Gastrocnemius medialis (tissue), 4 donors: ENCODE data around the gene ZNF467. TPM values are rescaled to one million over a fixed set of nuclear protein-coding genes. Genes with fewer than 3 reads are reported as not detected.

Source experiments
- ATAC-seq, 2 donors: fragments of 150-250 bp; one replicate each; pipeline ENCODE4 v1.9.1; 2016
- DNase-seq, 2 donors: peaks; one replicate each; pipeline ENCODE4 v3.0.0-alpha.2; 2019
- H3K27ac ChIP-seq, 4 donors: fragments of 200-600 bp; sonication (generic); 1 replicate in 1 of 4; 2 replicates in 3 of 4; pipeline ENCODE4 v1.5.1; 2016 to 2018; ENCODE audit warnings: mild to moderate bottlenecking in 2 of 4, moderate library complexity in 1 of 4
- H3K27me3 ChIP-seq, 3 donors: fragments of 200-600 bp; sonication (generic) in 2 of 3; 1 replicate in 1 of 3; 2 replicates in 2 of 3; pipeline versions ENCODE4 v1.5.1 to v1.6.0; 2016 to 2019; ENCODE audit warnings: mild to moderate bottlenecking in 1 of 3, moderate library complexity in 1 of 3
- H3K36me3 ChIP-seq, 2 donors: fragments of 200-600 bp; sonication (generic) in 1 of 2; one replicate each; pipeline ENCODE4 v1.5.1; 2017 to 2018
- H3K4me1 ChIP-seq, 2 donors: fragments of 200-600 bp; sonication (generic) in 1 of 2; one replicate each; pipeline ENCODE4 v1.5.1; 2016 to 2017; ENCODE audit warnings: mild to moderate bottlenecking in 2 of 2
- H3K4me3 ChIP-seq, 4 donors: fragments of 200-600 bp; sonication (generic) in 3 of 4; 1 replicate in 1 of 4; 2 replicates in 3 of 4; pipeline ENCODE4 v1.5.1; 2016 to 2019; ENCODE audit warnings: mild to moderate bottlenecking in 2 of 4
- H3K9me3 ChIP-seq, 3 donors: fragments of 200-600 bp; sonication (generic) in 2 of 3; 1 replicate in 1 of 3; 2 replicates in 2 of 3; pipeline ENCODE4 v1.5.1; 2016 to 2019
- CTCF ChIP-seq, 5 experiments: fragments of 450-650 bp in 3 of 5; fragments of 200-600 bp in 2 of 5; sonication (generic) in 2 of 5; IDR thresholded peaks in 4 of 5; conservative IDR thresholded peaks in 1 of 5; 1 replicate in 4 of 5; 2 replicates in 1 of 5; pipeline ENCODE4 v1.5.1; 2016 to 2019; ENCODE audit warnings: antibody characterized with exemption in 5 of 5, mild to moderate bottlenecking in 3 of 5, moderate library complexity in 3 of 5
- POLR2A ChIP-seq, 2 donors: fragments of 450-650 bp; IDR thresholded peaks; one replicate each; pipeline ENCODE4 v1.6.1; 2017; ENCODE audit warnings: antibody characterized with exemption in 2 of 2, mild to moderate bottlenecking in 2 of 2, moderate library complexity in 2 of 2
- in situ Hi-C, 4 donors: fragments of 200-750 bp; cut with MboI; loops; one replicate each; pipeline versions ENCODE4 v1.15.0 to v1.8.0; 2017; ENCODE audit warnings: low sequenced_read_pairs in 4 of 4
- intact Hi-C: fragments of 100-400 bp; cut with DNase I; formaldehyde crosslinking; loops from one replicate; pipeline ENCODE4 v1.15.1; 2023; ENCODE audit warnings: low total_unique reads
- total RNA-seq, 4 donors: library from RNA; depleted of rRNA; stranded (reverse); fragments of >200 nt; gene quantifications; one replicate each; pipeline versions ENCODE4 v1.1.0 to v1.2.3, GENCODE V29; 2016

The ZNF467 gene
- total RNA-seq, 4 donors from 2014 or later = 0.15 to 1.8 (median 0.95) TPM

DNA sequence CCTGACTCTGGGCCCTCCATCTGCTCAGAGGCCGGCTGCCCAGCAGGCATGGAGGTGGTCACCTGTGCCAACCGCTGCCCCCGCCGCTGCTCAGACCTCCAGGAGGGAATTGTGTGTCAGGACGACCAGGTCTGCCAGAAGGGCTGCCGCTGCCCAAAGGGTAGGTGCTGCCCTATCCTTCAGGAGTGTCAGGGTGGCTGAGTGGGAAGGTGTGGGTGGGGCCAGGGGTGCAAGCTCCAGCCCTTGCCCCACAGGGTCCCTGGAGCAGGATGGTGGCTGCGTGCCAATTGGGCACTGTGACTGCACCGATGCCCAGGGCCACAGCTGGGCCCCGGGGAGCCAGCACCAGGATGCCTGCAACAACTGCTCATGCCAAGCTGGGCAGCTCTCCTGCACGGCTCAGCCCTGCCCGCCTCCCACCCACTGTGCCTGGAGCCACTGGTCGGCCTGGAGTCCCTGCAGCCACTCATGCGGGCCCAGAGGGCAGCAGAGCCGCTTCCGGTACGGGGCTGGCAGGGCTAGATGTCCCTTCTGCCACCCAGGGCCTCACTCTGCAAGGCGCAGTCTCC is 47.3 kb upstream of the ZNF467 start:
- intact Hi-C loops = no loop called here
- Histone ChIP-seq H3K4me1 (no peaks in the 10 kb centered on the region), H3K4me3 (no peak overlapping the region), H3K27me3 (no peaks in the 10 kb centered on the region), H3K36me3 (no peaks in the 10 kb centered on the region), H3K9me3 (no peaks in the 10 kb centered on the region), H3K27ac (no peak overlapping the region)
- DNase-seq (no peak), ATAC-seq (no peak)
- in situ Hi-C loops = no loop called here
- TF ChIP-seq CTCF (IDR thresholded peaks at IDR 0.05 in 4 of 5, conservative IDR thresholded peaks at IDR 0.05 in 1 of 5) = no peak
- TF ChIP-seq POLR2A (IDR thresholded peaks at IDR 0.05) = no peak

- Histone ChIP-seq H3K36me3 (no peaks in the 10 kb centered on the region), H3K4me3 (no peak overlapping the region), H3K27ac (no peak overlapping the region), H3K4me1 (no peaks in the 10 kb centered on the region), H3K9me3 (no peaks in the 10 kb centered on the region), H3K27me3 (no peaks in the 10 kb centered on the region)
- ATAC-seq (no peak), DNase-seq (no peak)
- in situ Hi-C loops (no loop called here), intact Hi-C loops (no loop called here)
- TF ChIP-seq CTCF (IDR thresholded peaks at IDR 0.05 in 4 of 5, conservative IDR thresholded peaks at IDR 0.05 in 1 of 5) = no peak
- no peak for TF ChIP-seq POLR2A (IDR thresholded peaks at IDR 0.05)
Observed at GRCh38 chr7:149819961-149820340, 46.6 kb upstream of the ZNF467 start.

- in situ Hi-C loops = no loop called here
- intact Hi-C loops = no loop called here
- TF ChIP-seq POLR2A (IDR thresholded peaks at IDR 0.05) (no peak), CTCF (IDR thresholded peaks at IDR 0.05 in 4 of 5, conservative IDR thresholded peaks at IDR 0.05 in 1 of 5) (no peak)
- Histone ChIP-seq H3K27ac (no peak overlapping the region), H3K4me1 (no peaks in the 10 kb centered on the region), H3K4me3 (no peak overlapping the region), H3K36me3 (no peaks in the 10 kb centered on the region), H3K27me3 (no peaks in the 10 kb centered on the region), H3K9me3 (no peaks in the 10 kb centered on the region)
- ATAC-seq (no peak), DNase-seq (no peak)
Observed at GRCh38 chr7:149819141-149819960, 46.0 kb upstream of the ZNF467 start.

DNA sequence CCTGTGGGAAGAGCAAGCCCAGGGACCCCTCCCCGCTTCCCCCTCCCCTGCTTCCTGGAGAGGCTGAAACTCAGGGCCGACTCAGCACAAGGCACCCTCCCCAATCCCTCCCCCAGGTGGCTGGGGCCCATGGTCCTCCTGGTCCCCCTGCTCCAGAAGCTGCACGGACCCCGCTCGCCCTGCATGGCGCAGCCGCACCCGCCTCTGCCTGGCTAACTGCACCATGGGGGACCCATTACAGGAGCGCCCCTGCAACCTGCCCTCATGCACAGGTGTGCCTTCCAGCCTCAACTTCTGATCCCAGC is 45.1 kb upstream of the ZNF467 start:
- Histone ChIP-seq H3K9me3 (no peaks in the 10 kb centered on the region), H3K27me3 (no peaks in the 10 kb centered on the region), H3K27ac (no peak overlapping the region), H3K36me3 (no peaks in the 10 kb centered on the region), H3K4me3 (no peak overlapping the region), H3K4me1 (no peaks in the 10 kb centered on the region)
- TF ChIP-seq CTCF (IDR thresholded peaks at IDR 0.05 in 4 of 5, conservative IDR thresholded peaks at IDR 0.05 in 1 of 5) = no peak
- TF ChIP-seq POLR2A (IDR thresholded peaks at IDR 0.05) = no peak
- no peak for DNase-seq
- in situ Hi-C loops = no loop called here
- ATAC-seq = no peak
- intact Hi-C loops = no loop called here
